T-helper 1 cell treated with Interleukin-12 subunit alpha and Interleukin-12 subunit beta and Interleukin-4 antibody, amounts not matched to agents 30 ng/mL and 1 ng/mL, for 36 hours (primary cell): ENCODE results near the gene ME3. TPM values are rescaled to one million over a fixed set of nuclear protein-coding genes. Genes with fewer than 3 reads are reported as not detected.
"Not testable (repeated sequence)": the region's sequence is repeated elsewhere in the genome, so short reads cannot be mapped to it uniquely, and the experiment has no call there.

Experiments used
- intact Hi-C: fragments of 100-400 bp; cut with micrococcal nuclease; formaldehyde crosslinking; loops from one replicate; pipeline ENCODE4 v1.15.1; 2024
- total RNA-seq: library from RNA; stranded (reverse); gene quantifications from 2 replicates; pipeline ENCODE4 v1.2.3, GENCODE V29; 2022

The ME3 gene
- total RNA-seq, 1 donor from 2014 or later, result 4.9 TPM

GRCh38 chr11:86668929-86669328 lies 3.5 kb downstream of the ME3 start:
- intact Hi-C loops, result no loop called here

GRCh38 chr11:86666193-86666592 lies 6.2 kb downstream of the ME3 start:
- intact Hi-C loops, result no loop called here

GRCh38 chr11:86664930-86665329 lies 7.5 kb downstream of the ME3 start:
- intact Hi-C loops, result no loop called here

GRCh38 chr11:86663761-86664160 lies 8.7 kb downstream of the ME3 start:
- intact Hi-C loops, result no loop called here

GRCh38 chr11:86663291-86663690 lies 9.1 kb downstream of the ME3 start:
- intact Hi-C loops, result no loop called here

GRCh38 chr11:86660736-86661135 lies 11.7 kb downstream of the ME3 start:
- intact Hi-C loops, result no loop called here

GRCh38 chr11:86660088-86660487 lies 12.3 kb downstream of the ME3 start:
- intact Hi-C loops, result no loop called here

GRCh38 chr11:86658534-86658933 lies 13.9 kb downstream of the ME3 start:
- intact Hi-C loops, result no loop called here

- intact Hi-C loops, result not testable (repeated sequence)
These were observed 27.2 kb downstream of the ME3 start for GRCh38 chr11:86645212-86645611.

GRCh38 chr11:86644291-86644690 lies 28.1 kb downstream of the ME3 start:
- intact Hi-C loops, result no loop called here

- intact Hi-C loops, result no loop called here
These were observed 30.7 kb downstream of the ME3 start for GRCh38 chr11:86641537-86642261.

GRCh38 chr11:86639137-86639536 lies 33.3 kb downstream of the ME3 start:
- intact Hi-C loops, result loop anchor here (2.0 to 5.0 kb wide), 2 partner anchors 48 to 102 kb away; no protein-coding TSS in a partner anchor

GRCh38 chr11:86638673-86639072 lies 33.7 kb downstream of the ME3 start:
- intact Hi-C loops, result loop anchor here (1.0 to 5.0 kb wide), 7 partner anchors 33 to 885 kb away; no protein-coding TSS in a partner anchor

- intact Hi-C loops, result loop anchor here (1.0 to 5.0 kb wide), 7 partner anchors 33 to 885 kb away; no protein-coding TSS in a partner anchor
These were observed 34.4 kb downstream of the ME3 start for GRCh38 chr11:86637988-86638387.

GRCh38 chr11:86636275-86636674 lies 36.1 kb downstream of the ME3 start:
- intact Hi-C loops, result loop anchor here (5.0 kb wide), 1 partner anchor 51 kb away; no protein-coding TSS in a partner anchor

- intact Hi-C loops, result loop anchor here (1.0 kb wide), 1 partner anchor 167 kb away; no protein-coding TSS in a partner anchor
These were observed 39.7 kb downstream of the ME3 start for GRCh38 chr11:86632499-86633269.

GRCh38 chr11:86630229-86630981 lies 42.0 kb downstream of the ME3 start:
- intact Hi-C loops, result no loop called here

- intact Hi-C loops, result no loop called here
These were observed 43.2 kb downstream of the ME3 start for GRCh38 chr11:86629045-86629706.

- intact Hi-C loops, result no loop called here
These were observed 44.5 kb downstream of the ME3 start for GRCh38 chr11:86627776-86628455.

GRCh38 chr11:86625981-86626380 lies 46.4 kb downstream of the ME3 start:
- intact Hi-C loops, result no loop called here
